HCT116 (cell line): ENCODE data around the gene COX5B. TPM values are rescaled to one million over a fixed set of nuclear protein-coding genes. Genes with fewer than 3 reads are reported as not detected.

ENCODE experiments used
- ATAC-seq: fragments of 200-7000 bp; cut with Tn5 transposase; 2 replicates; pipeline ENCODE4 v1.9.1; 2020; ENCODE audit warnings: mild to moderate bottlenecking, moderate library complexity
- BruUV-seq: library from RNA; stranded (reverse); fragments of 400-500 nt; replicated peaks from 2 replicates; lab custom pipeline; 2021; lab: Mats Ljungman, UMichigan
- CTCF ChIA-PET: fragments of 300-600 bp; sonication (Branson Sonifier 250); formaldehyde crosslinking; loops from one replicate; lab custom pipeline; 2021; ENCODE audit warnings: antibody characterized with exemption; lab: Charles Lee
- POLR2A ChIA-PET: fragments of 300-600, 350-600 bp; sonication (Branson Sonifier 250); formaldehyde crosslinking; loops from one replicate; lab custom pipeline; 2021; ENCODE audit warnings: antibody characterized with exemption; lab: Charles Lee
- RAD21 ChIA-PET, 2 experiments: fragments of 300-600 bp; sonication (Branson Sonifier 250); formaldehyde crosslinking; loops; one replicate each; lab custom pipeline; 2023; ENCODE audit warnings: low total read pairs in 2 of 2; ENCODE audit not compliant: uncharacterized antibody in 2 of 2, unreplicated experiment in 2 of 2, low non-redundant PET in 1 of 2; lab: Charles Lee
- DNase-seq: peaks from one replicate; pipeline ENCODE4 v3.0.0-alpha.2; 2010; ENCODE audit warnings: low read depth, low spot score
- H2AFZ ChIP-seq: fragments of 200-600 bp; shearing (Covaris generic), sonication (generic); 2 replicates; pipeline ENCODE4 v1.6.1; 2017; ENCODE audit warnings: low read depth, mixed run types, mixed read lengths, antibody characterized with exemption, low read length; ENCODE audit not compliant: poor library complexity, severe bottlenecking
- H3K27ac ChIP-seq: 2 replicates; pipeline ENCODE4 v1.5.1; 2012; ENCODE audit warnings: low read depth, low read length
- H3K27me3 ChIP-seq: fragments of 200-600 bp; sonication (generic); 2 replicates; pipeline ENCODE4 v1.6.1; 2016; ENCODE audit warnings: mixed run types, low read length, mixed read lengths; ENCODE audit not compliant: insufficient read depth
- H3K36me3 ChIP-seq, 2 experiments: fragments of 200-500 bp in 1 of 2; fragments of 200-600 bp in 1 of 2; sonication (Bioruptor generic) in 1 of 2; sonication (generic) in 1 of 2; 2 replicates each; pipeline versions ENCODE4 v1.5.1 to v1.6.1; 2014 to 2016; ENCODE audit warnings: low read length in 2 of 2, inconsistent platforms in 1 of 2, mixed read lengths in 1 of 2, mixed run types in 1 of 2; ENCODE audit not compliant: insufficient read depth in 2 of 2, control insufficient read depth in 1 of 2
- H3K4me1 ChIP-seq, 2 experiments: fragments of 200-600 bp in 1 of 2; sonication (generic) in 1 of 2; 2 replicates each; pipeline versions ENCODE4 v1.5.1 to v1.6.1; 2012 to 2017; ENCODE audit warnings: low read length in 2 of 2, inconsistent platforms in 1 of 2, mild to moderate bottlenecking in 1 of 2, mixed read lengths in 1 of 2, mixed run types in 1 of 2, moderate library complexity in 1 of 2; ENCODE audit not compliant: insufficient read depth in 2 of 2, control insufficient read depth in 1 of 2
- H3K4me2 ChIP-seq: fragments of 200-600 bp; sonication (generic); 2 replicates; pipeline ENCODE4 v1.6.1; 2017; ENCODE audit warnings: mixed run types, low read length, mixed read lengths
- H3K4me3 ChIP-seq, 2 experiments: fragments of 200-600 bp in 1 of 2; sonication (generic) in 1 of 2; replicated peaks in 1 of 2; 2 replicates each; pipeline ENCODE4 v1.5.1; 2011 to 2016; ENCODE audit warnings: low read length in 2 of 2, control low read depth in 1 of 2, low read depth in 1 of 2, mild to moderate bottlenecking in 1 of 2, mixed read lengths in 1 of 2, mixed run types in 1 of 2
- H3K79me2 ChIP-seq: fragments of 200-600 bp; sonication (generic); 2 replicates; pipeline ENCODE4 v1.6.1; 2017; ENCODE audit warnings: mild to moderate bottlenecking, mixed run types, low read length, moderate library complexity, mixed read lengths; ENCODE audit not compliant: insufficient read depth
- H3K9ac ChIP-seq: fragments of 200-600 bp; sonication (generic); 2 replicates; pipeline ENCODE4 v1.6.1; 2016; ENCODE audit warnings: low read length, mixed read lengths
- H3K9me2 ChIP-seq: fragments of 200-600 bp; sonication (generic), shearing (Covaris generic); 2 replicates; pipeline ENCODE4 v1.6.1; 2017; ENCODE audit warnings: mixed run types, mild to moderate bottlenecking, moderate library complexity; ENCODE audit not compliant: insufficient read depth
- H3K9me3 ChIP-seq, 2 experiments: fragments of 200-500 bp in 1 of 2; fragments of 200-600 bp in 1 of 2; sonication (Bioruptor generic) in 1 of 2; sonication (generic) in 1 of 2; 2 replicates each; pipeline ENCODE4 v1.6.1; 2014 to 2017; ENCODE audit warnings: low read length in 2 of 2, mixed read lengths in 2 of 2, inconsistent platforms in 1 of 2, low read depth in 1 of 2, mild to moderate bottlenecking in 1 of 2, mixed run types in 1 of 2, moderate library complexity in 1 of 2; ENCODE audit not compliant: control insufficient read depth in 1 of 2, insufficient read depth in 1 of 2
- H4K20me1 ChIP-seq: fragments of 200-600 bp; sonication (generic), shearing (Covaris generic); 2 replicates; pipeline ENCODE4 v1.6.1; 2017; ENCODE audit warnings: mixed run types, mild to moderate bottlenecking, moderate library complexity; ENCODE audit not compliant: insufficient read depth
- ATF3 ChIP-seq: IDR thresholded peaks from 2 replicates; pipeline ENCODE4 v1.6.1; 2012
- CTCF ChIP-seq, 3 experiments: fragments of 200-600 bp in 1 of 3; sonication (generic) in 1 of 3; IDR thresholded peaks in 2 of 3; conservative IDR thresholded peaks in 1 of 3; 2 replicates each; pipeline ENCODE4 v1.5.1; 2012 to 2017; ENCODE audit warnings: low read depth in 2 of 3, low read length in 2 of 3, antibody characterized with exemption in 1 of 3, borderline replicate concordance in 1 of 3, control low read depth in 1 of 3, mild to moderate bottlenecking in 1 of 3, mixed read lengths in 1 of 3, mixed run types in 1 of 3, moderate library complexity in 1 of 3; ENCODE audit not compliant: insufficient read depth in 1 of 3
- ZNF274 ChIP-seq: fragments of 200-500 bp; sonication (Bioruptor generic); IDR thresholded peaks from 2 replicates; pipeline ENCODE4 v1.6.1; 2014; ENCODE audit warnings: mild to moderate bottlenecking, low read depth, low read length, inconsistent platforms
- intact Hi-C: fragments of 100-400 bp; cut with micrococcal nuclease; formaldehyde crosslinking; loops from 2 replicates; pipeline ENCODE4 v1.10.0; 2022
- total RNA-seq: library from RNA; stranded (reverse); gene quantifications from one replicate; pipeline ENCODE4 v1.2.1, GENCODE V29; 2021; ENCODE audit not compliant: unreplicated experiment

Gene COX5B
- total RNA-seq, 1 experiment from 2014 or later = 283 TPM

GRCh38 chr2:97656905-97657587 is 11.2 kb downstream of the COX5B start:
- no peak for DNase-seq

More at GRCh38 chr2:97656905-97657587, 11.2 kb downstream of the COX5B start:
- Histone ChIP-seq H3K9ac (no peak overlapping the region), H3K27ac (no peak overlapping the region), H3K79me2 (peaks cover 17% of the 10 kb centered on the region), H3K9me3 (no peaks in the 10 kb centered on the region)
- ATAC-seq = peak; percentile 54
- no TSS peak for BruUV-seq
- no peak for TF ChIP-seq CTCF (IDR thresholded peaks at IDR 0.05 in 2 of 3, conservative IDR thresholded peaks at IDR 0.05 in 1 of 3; ENCODE audit: borderline replicate concordance in 1 of 3, insufficient read depth in 1 of 3, low read depth in 2 of 3, low read length in 2 of 3)
- no peak for TF ChIP-seq ATF3
- TF ChIP-seq ZNF274 = no peak
- TF ChIP-seq, all 23 proteins: peak for 0
- Histone ChIP-seq H4K20me1 (no peaks in the 10 kb centered on the region), H3K4me1 (peaks cover 0 to 4% of the 10 kb centered on the region in 2 experiments; a peak in 2 of 4 replicates), H3K36me3 (no peaks in the 10 kb centered on the region; a peak in 1 of 4 replicates), H2AFZ (no peak overlapping the region), H3K27me3 (no peaks in the 10 kb centered on the region), H3K4me2 (no peak overlapping the region), H3K9me2 (no peaks in the 10 kb centered on the region), H3K4me3 (no peak overlapping the region)
- POLR2A ChIA-PET = no interaction called here
- CTCF ChIA-PET = no interaction called here
- RAD21 ChIA-PET = no interaction called here
- intact Hi-C loops = no loop called here
